ENCODE measurements around the gene SLC1A4. TPM values are rescaled to one million over a fixed set of nuclear protein-coding genes. Genes with fewer than 3 reads are reported as not detected.
A peak's percentile ranks its signal among the peaks of the same experiment; 100 is the strongest.

The SLC1A4 gene
- total and polyA plus RNA-seq, 3 donors from 2014 or later, result 14.3 to 28.5 (median 17.8) TPM

DNA sequence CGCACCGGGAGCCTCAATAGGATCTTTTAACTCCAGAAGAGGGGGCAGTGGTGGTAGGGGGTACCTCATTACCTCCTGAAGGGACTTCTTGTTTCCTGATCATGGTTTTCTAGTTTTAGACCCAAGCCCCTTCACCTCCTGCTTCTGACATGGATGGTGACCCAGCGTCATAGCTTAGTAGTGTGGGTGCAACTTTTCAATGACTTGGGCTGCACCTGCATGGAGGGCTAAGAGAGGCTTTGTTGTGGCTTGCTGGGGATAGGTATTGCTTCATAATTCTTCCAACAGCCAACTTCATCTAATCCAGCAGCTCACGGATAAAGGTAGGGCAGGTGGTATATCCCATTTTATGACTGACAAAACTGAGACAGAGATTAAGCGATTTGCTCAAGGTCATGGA lies 3.0 kb downstream of the SLC1A4 start:
- intact Hi-C loops (cut with DNase I; ENCODE audit: low total_unique reads), result no loop called here
- no peaks in the 10 kb centered on the region for H3K9me3 ChIP-seq
- no peak overlapping the region for H3K27ac ChIP-seq
- no peaks in the 10 kb centered on the region for H3K36me3 ChIP-seq (ENCODE audit: low read depth, missing control alignments)
- peaks cover 1% of the 10 kb centered on the region for H3K4me1 ChIP-seq
- WGBS, 2 donors, result 81 to 91% methylated on average over 5 of the region's 5 CpGs
- TF ChIP-seq CTCF (IDR thresholded peaks at IDR 0.05) (no peak), POLR2A (IDR thresholded peaks at IDR 0.05) (no peak)
- no peak overlapping the region for H3K4me3 ChIP-seq
- DNase-seq, result no peak
- no peaks in the 10 kb centered on the region for H3K27me3 ChIP-seq

GRCh38 chr2:64992990-64993389 lies 3.8 kb downstream of the SLC1A4 start:
- Histone ChIP-seq H3K27me3 (no peaks in the 10 kb centered on the region), H3K4me3 (no peak overlapping the region), H3K4me1 (no peaks in the 10 kb centered on the region), H3K36me3 (ENCODE audit: low read depth, missing control alignments) (no peaks in the 10 kb centered on the region), H3K9me3 (no peaks in the 10 kb centered on the region), H3K27ac (no peak overlapping the region)
- WGBS, 2 donors, result 80 to 84% methylated on average over 4 of the region's 4 CpGs
- intact Hi-C loops (cut with DNase I; ENCODE audit: low total_unique reads), result no loop called here
- DNase-seq, result no peak
- TF ChIP-seq POLR2A (IDR thresholded peaks at IDR 0.05) (no peak), CTCF (IDR thresholded peaks at IDR 0.05) (no peak)

- Histone ChIP-seq H3K4me1 (peaks cover 11% of the 10 kb centered on the region), H3K27me3 (no peaks in the 10 kb centered on the region), H3K36me3 (ENCODE audit: low read depth, missing control alignments) (no peaks in the 10 kb centered on the region), H3K4me3 (no peak overlapping the region), H3K27ac (no peak overlapping the region), H3K9me3 (no peaks in the 10 kb centered on the region)
- intact Hi-C loops (cut with DNase I; ENCODE audit: low total_unique reads), result no loop called here
- WGBS, 2 donors, result 85 to 92% methylated on average over 3 of the region's 3 CpGs
- DNase-seq, result no peak
- TF ChIP-seq POLR2A (IDR thresholded peaks at IDR 0.05), result no peak
- no peak for TF ChIP-seq CTCF (IDR thresholded peaks at IDR 0.05)
These were observed 5.8 kb downstream of the SLC1A4 start for GRCh38 chr2:64995041-64995440.

DNA sequence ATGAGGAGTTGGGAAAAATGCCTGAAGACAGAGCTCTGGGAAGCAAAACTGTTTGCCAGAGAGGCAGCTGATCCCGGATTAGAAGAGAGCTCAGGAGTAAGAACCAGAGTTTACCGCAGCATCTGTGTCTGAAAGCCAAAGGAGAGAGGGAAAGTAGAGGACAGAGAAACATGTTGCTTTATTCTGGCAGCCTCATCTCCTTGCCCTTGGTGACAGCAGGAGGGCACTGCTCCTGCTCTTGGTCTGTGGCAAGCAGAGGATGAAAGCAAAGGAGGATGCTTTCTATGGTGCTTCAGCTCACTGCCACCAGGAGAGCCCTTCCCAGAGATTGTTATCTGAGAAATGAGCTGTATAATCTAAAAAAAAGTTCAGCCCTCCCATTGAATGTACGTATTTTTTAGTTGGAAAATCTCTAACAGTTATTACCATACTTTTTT lies 7.7 kb downstream of the SLC1A4 start:
- H3K4me3 ChIP-seq, result no peak overlapping the region
- DNase-seq, result peak; percentile 26
- TF ChIP-seq CTCF (IDR thresholded peaks at IDR 0.05) (no peak), POLR2A (IDR thresholded peaks at IDR 0.05) (no peak)
- intact Hi-C loops (cut with DNase I; ENCODE audit: low total_unique reads), result no loop called here
- H3K27ac ChIP-seq, result no peak overlapping the region
- H3K36me3 ChIP-seq (ENCODE audit: low read depth, missing control alignments), result no peaks in the 10 kb centered on the region
- peaks cover 11% of the 10 kb centered on the region for H3K4me1 ChIP-seq
- WGBS, 2 donors, result 64 to 68% methylated on average over 3 of the region's 3 CpGs
- no peaks in the 10 kb centered on the region for H3K27me3 ChIP-seq
- no peaks in the 10 kb centered on the region for H3K9me3 ChIP-seq

- Histone ChIP-seq H3K27ac (peak overlapping the region in 1 of 2 donors; percentile 17), H3K4me3 (no peak overlapping the region)
These were observed 9.5 kb downstream of the SLC1A4 start for GRCh38 chr2:64998658-64999061.

More at GRCh38 chr2:64998658-64999061, 9.5 kb downstream of the SLC1A4 start:
- peak; percentile 49 for DNase-seq
- intact Hi-C loops (cut with DNase I; ENCODE audit: low total_unique reads), result no loop called here
- Histone ChIP-seq H3K36me3 (ENCODE audit: low read depth, missing control alignments) (no peaks in the 10 kb centered on the region), H3K27me3 (no peaks in the 10 kb centered on the region), H3K4me1 (peaks cover 11% of the 10 kb centered on the region), H3K9me3 (no peaks in the 10 kb centered on the region)
- 38 to 47% methylated on average over 2 of the region's 2 CpGs for WGBS, 2 donors
- TF ChIP-seq CTCF (IDR thresholded peaks at IDR 0.05) (no peak), POLR2A (IDR thresholded peaks at IDR 0.05) (no peak)

Data from testis (tissue), 3 donors.